Renal cortex interstitium (tissue), 15 donors: ENCODE measurements around the gene ERICH2. TPM values are rescaled to one million over a fixed set of nuclear protein-coding genes. Genes with fewer than 3 reads are reported as not detected.
"Not testable (repeated sequence)": the region's sequence is repeated elsewhere in the genome, so short reads cannot be mapped to it uniquely, and the experiment has no call there.

ENCODE experiments used
- DNase-seq, 11 donors: peaks; one replicate each; pipeline ENCODE4 v3.0.0-alpha.2; 2013; ENCODE audit warnings: low read depth in 9 of 11, low spot score in 4 of 11; ENCODE audit errors: extremely low read depth in 1 of 11
- long read RNA-seq, 16 experiments: transcript quantifications; one replicate each; lab custom pipeline, GENCODE V29; 2026
- polyA plus RNA-seq, 3 donors: library from polyadenylated mRNA; unstranded; fragments of 120-200 nt; gene quantifications; one replicate each; pipeline ENCODE4 v1.2.1, GENCODE V29; 2013; ENCODE audit not compliant: insufficient read length in 3 of 3

The ERICH2 gene, protein sequence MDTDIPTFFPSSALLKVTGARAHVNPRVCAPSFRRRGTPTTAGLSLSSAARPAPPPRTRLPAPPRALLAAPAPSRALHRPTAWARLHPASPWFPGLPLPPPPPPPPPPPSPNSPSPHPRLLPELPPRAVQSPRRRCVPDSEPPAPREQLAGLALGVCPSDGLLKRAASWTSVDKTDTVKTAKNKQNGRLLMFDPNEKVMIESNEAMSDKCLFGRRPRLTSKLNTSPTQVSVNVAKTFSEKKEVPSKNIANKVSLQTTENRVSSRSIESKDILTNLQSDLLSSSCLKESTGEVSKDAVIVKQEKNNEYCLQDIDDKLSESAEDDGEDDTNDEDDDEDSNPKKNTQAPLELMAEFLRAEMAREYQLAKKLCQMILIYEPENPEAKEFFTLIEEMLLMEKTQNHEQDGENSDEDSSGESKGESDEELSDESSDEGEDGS
- 1 to 10 TPM; 1.4 to 3.4 (median 1.6) TPM for polyA plus RNA-seq
- long read RNA-seq, donor 1: 0 reads
- long read RNA-seq, donor 2: 0 reads
- long read RNA-seq, donor 3: 0 reads
- long read RNA-seq, donor 4: 0 reads
- long read RNA-seq, donor 5: 0 reads
- long read RNA-seq, donor 6: 0 reads
- long read RNA-seq, donor 7: 0 reads
- long read RNA-seq, donor 8: 0 reads
- long read RNA-seq, donor 9: 0 reads
- long read RNA-seq, donor 10: 0 reads
- long read RNA-seq, donor 11: 0 reads
- long read RNA-seq, donor 12: 0 reads
- long read RNA-seq, donor 13: 0 reads
- long read RNA-seq, donor 14: 0 reads
- long read RNA-seq, donor 15: 0 reads
- long read RNA-seq, donor 16: 0 reads

GRCh38 chr2:170770008-170770605 is at the start of gene ERICH2:
Gene ERICH2 (plus strand): TSS chr2:170770378. CDS start chr2:170770682, 304 bp downstream.
- DNase-seq: peak; percentile 26 to 72 (median 44)

GRCh38 chr2:170721678-170722077 is 48.5 kb upstream of the ERICH2 start:
- no peak for DNase-seq

DNA sequence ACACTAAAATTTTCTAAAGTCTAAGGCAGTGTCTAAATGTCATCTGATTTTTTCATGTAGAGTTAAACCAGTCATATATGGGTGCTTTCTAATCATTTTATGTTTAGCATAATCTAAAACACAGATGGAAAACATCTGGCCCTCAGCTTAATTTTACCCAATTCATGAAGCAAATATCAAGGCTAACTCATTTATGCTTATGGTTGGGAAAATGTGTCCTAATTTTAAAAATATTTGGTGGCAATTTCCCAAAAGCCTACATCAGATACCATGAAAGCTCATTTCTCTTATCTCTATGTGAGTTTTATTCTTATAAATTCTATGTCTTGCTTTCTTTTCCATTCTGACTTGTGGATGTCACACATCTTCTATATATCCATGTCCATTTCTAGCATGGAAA is 47.9 kb upstream of the ERICH2 start:
- no peak for DNase-seq

DNA sequence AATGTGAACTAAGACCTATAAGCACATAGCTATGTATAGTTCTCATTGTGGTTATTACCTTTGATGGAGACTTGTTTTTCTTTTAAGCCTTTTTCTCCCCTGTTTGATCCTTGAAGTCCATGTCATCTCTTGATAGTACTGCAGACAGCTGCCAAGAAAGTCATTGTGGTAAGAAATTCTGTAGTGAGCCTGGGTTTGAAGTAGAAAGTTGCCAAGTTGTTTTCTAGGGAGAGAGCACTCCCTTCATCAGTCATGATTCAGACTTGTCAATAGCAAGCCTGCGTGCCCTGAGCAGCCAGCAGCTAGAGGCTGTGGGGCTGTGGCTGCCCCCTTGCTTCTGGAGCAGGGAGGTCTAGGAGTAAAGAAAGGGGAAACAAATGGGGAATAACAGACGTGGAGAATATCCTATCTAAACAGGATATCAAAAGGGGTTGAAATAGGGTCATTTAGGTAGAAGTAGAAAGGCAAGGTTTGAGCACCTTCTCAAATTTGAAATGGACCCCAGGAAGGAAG is 46.7 kb upstream of the ERICH2 start:
- no peak for DNase-seq

- no peak for DNase-seq
Observed at GRCh38 chr2:170733798-170734600, 36.2 kb upstream of the ERICH2 start.

GRCh38 chr2:170734601-170735000 is 35.6 kb upstream of the ERICH2 start:
- not testable (repeated sequence) for DNase-seq

- no peak for DNase-seq
Observed at GRCh38 chr2:170736628-170737027, 33.5 kb upstream of the ERICH2 start.

DNA sequence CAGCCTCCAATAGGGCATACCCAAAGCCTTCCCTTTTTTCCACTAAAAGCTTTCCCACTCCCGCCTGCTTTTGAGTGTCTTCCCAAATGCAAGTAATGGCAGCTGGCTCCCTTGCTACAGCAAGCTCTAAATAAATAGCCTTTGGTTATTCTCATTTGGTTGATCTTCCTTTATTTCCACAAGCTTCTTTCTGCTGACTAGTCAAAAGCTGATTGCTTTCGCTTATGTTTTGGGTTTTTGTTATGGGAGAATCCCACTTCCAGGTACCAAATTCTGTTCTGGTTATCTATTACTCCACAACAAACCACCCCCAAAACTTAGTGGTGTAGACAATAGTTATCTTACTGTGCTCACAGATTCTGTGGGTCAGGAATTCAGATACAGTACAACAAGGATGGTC is 32.8 kb upstream of the ERICH2 start:
- DNase-seq: no peak

DNA sequence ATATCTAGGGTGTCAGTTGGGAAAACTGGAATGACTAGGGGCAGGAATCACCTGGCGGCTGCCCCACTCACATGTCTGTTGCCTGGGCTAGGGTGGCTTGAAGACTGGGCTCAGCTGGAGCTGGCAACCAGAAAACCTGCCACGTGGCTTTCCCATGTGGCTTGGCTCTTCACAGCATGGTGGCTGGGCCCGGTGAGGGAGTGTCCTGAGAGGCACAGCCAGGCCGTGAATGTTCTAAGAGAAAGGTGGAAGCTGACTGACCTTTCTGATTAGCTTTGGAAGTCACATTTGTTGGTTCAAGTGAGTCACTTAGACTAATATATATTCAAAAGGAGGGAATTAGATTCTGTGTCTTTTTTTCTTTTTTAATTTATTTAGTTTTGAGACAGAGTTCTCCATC is 32.4 kb upstream of the ERICH2 start:
- DNase-seq: no peak

DNA sequence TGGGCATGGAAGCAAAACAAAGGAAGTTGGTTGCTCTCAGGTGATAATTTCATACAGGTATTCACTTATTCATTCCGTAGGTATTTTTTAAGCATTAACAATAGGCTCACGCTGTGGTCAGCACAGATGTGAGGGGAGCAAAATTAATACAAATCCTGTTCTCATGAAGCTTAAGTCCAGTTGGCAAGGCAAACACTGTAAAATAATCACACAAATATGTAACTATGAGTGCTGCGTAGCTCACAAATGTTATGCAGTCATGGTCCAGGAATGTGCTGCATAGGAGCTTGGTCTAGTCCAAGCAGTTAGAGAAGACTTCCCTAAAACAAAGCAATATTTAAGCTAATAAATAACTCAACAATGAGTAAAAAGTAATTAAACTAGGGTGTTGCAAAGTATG is 31.1 kb upstream of the ERICH2 start:
- no peak for DNase-seq

DNA sequence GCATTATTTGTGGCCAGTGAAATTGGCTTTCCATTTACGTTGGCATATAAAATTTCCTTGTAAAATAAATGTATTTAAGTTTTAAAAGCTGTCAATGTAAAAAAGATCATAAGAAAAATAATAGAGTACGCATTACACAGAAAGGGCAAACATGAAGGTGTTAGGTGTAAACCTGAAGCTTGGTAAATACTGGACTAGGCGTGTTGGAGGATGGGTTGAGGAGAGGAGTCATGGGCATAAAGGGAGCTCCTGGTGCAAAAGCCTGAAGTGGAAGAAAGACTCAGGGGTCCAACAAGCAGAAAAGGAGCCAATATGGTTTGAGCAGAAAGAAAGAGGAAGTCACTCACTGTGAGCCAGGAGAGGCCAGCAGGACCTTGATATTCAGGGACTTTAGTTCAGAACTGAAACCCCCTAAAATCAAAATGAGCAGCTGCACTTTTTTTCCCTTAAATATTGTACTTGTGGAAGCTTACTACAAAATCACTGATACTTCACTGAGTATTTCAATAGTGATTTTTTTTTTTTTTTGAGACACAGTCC is 30.6 kb upstream of the ERICH2 start:
- no peak for DNase-seq

- DNase-seq: no peak
Observed at GRCh38 chr2:170740660-170741059, 29.5 kb upstream of the ERICH2 start.

GRCh38 chr2:170742000-170742399 is 28.2 kb upstream of the ERICH2 start:
- DNase-seq: no peak

- no peak for DNase-seq
Observed at GRCh38 chr2:170742896-170743529, 27.2 kb upstream of the ERICH2 start.

GRCh38 chr2:170743530-170744239 is 26.5 kb upstream of the ERICH2 start:
- DNase-seq: no peak

GRCh38 chr2:170744248-170745002 is 25.8 kb upstream of the ERICH2 start:
- no peak for DNase-seq

- DNase-seq: no peak
Observed at GRCh38 chr2:170745305-170745704, 24.9 kb upstream of the ERICH2 start.
